T1000 (cell line): ENCODE measurements around the gene CXCL3.

ENCODE experiments used
- DNase-seq: peaks from one replicate; lab custom pipeline; 2025; ENCODE audit warnings: mixed read lengths; lab: John Stamatoyannopoulos, UW

CXCL3 gene

DNA sequence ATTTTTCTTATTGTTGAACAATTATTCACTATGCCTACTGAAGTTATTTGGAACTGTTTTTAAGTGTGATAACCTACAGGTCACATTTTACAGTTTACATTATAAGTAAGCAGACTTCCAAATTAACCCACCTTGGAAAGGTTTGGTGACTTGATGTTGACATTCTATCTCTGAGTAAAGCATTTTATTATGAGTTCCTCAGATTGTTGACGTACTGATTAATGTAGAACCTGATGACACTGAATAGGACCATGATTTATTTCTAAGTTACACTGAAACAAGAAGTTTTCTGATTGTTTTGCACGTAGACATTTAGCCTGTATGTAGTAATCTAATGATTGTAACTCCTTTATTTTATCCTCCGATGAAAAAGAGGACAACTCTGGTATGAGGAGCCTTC is 17.0 kb upstream of the CXCL3 start:
- no peak for DNase-seq

DNA sequence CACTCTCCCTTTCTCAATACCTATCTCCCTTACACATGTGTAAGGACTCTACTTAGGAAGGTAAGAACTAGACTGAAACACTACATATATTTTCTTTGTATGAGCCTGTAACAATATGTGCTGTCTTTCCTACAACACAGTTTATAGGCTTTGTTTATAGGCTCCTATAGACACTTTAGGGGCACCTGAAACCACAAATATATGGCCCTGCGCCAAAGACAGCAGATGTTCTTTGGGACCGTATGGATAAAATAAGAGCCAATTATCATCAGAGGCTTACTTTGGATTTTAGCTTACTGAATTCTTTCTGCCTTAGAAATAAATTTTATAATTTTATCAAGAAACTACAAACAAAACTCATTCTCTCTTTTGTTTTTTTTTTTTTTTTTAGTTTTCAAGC is 16.6 kb upstream of the CXCL3 start:
- DNase-seq = no peak

DNA sequence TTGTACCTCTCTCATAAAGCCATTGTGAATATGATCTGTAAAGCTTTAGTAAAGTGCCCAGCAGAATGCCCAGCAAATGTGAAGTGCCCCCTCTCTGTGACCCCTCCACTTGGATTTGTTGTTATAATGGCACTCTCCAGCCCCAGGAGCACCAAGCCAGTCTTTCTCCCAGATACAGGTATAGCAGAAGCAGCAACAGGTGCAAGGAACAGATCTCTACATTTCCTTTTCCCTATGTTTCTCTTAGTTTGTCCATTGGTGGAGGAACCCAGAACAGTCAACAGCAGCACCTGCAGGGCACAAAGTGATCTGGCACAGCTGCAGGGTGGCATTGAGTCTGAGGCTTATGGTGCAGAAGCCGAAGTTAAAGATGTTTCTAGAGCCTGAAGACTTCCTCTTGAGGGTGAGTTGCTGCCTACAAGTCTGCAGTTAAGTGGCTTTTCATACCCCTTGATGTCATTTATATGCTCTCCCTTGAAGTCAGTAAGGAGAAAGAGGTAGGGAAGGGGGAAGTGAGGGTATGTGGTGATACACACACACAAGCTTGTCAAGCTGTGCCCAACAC is 16.1 kb upstream of the CXCL3 start:
- no peak for DNase-seq

DNA sequence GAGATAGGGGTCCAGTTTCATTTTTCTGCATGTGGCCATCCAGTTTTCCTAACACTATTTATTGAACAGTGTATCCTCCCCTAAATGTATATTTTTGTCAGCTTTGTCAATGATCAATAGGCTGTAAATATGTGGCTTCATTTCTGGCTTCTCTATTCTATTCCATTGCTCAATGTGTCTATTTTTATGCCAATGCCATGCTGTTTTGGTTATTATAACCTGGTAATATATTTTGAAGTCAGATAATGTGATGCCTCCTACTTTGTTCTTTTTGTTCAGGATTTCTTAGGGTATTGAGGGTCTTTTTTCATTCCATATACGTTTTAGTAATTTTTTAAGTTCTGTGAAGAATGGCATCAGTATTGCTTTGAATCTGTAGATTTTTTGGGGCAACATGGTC is 8.7 kb upstream of the CXCL3 start:
- no peak for DNase-seq

DNA sequence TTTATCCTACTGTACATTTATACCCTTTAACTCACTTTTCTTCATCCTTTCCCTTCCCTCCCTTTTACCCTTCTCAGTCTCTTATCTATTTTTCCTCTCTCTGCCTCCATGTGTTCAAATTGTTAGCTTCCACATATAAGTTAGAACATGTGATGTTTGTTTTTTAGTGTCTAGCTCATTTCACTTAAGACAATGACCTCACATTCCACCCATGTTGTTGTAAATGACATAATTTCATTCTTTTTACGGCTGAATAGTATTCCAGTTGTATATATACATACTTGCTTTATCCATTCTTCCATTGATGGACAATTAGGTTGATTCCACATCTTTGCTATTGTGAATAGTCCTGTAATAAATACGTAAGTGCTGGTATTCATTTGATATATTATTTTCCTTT is 7.3 kb upstream of the CXCL3 start:
- no peak for DNase-seq

DNA sequence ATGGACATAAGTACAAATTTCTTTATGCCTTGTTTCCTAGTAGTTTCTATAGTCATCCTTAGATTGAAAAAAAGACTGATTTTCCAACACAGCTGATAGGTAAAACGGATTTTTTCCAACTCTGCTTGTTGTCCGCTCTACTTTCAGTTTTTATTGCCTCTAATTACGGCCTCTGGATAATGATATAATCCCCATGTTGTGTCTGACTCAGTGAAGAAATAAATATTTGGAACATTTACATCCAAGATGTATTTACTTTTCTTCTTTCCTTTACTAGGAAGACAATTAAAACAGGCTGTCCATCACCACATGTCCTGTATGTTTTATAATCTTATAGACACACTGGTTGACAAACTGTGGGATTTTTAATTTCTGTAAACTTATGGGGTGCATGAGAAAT is 6.8 kb upstream of the CXCL3 start:
- no peak for DNase-seq

DNA sequence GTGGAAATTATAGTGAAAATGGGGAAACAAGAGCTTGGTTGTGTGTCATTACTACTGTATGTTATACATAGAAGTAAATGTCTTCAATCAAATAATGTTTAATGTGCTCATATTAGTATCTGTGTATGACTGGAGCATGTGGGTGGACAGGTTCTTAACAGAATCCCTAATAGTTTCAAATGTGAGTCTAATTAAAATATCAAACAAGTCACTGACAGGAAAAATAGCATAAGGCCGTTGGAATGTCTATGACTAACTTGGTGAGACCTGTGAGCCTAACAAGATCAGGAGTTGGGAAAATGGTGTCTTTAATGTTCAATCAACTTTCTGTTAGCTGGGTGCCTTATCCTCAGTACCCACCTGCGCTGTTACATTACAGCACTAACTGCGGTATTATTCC is 6.2 kb upstream of the CXCL3 start:
- DNase-seq = no peak

DNA sequence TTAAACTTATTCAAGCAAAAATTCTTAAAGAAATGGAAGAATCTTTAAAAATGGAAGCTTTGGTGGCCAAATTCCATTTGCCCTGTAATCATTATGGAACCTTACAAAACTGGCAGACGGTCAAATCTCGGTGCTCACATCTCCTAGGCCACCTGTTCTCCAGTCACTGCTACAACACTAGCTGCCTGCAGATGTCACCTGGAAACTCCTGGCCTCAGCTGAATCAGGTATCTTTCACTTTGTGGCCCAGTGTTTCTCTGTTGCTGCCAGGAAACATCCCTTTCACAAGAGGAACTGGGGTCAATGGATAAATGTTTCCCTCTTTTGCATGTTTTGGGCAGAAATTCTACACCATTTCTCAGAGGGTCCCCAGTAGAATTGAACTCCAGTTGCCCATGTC is 4.2 kb upstream of the CXCL3 start:
- DNase-seq = no peak

DNA sequence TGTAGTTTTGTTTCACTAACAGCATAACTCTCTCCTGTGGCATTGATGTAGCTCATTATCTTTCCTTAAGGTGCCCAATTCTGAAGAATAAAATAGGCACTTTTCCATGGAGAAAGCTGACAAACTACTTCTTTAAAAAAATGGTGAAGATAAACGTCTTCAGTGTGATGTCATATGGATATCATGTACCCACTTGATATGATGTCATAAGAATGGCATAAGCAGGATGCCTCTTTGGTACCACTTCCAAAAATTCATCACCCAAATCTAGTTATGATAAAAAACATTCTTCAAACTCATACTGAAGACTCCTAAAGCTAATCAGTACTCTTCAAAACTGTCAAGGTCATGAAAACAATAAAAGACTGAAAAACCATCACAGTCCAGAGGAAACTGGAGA is 2.9 kb upstream of the CXCL3 start:
- no peak for DNase-seq

DNA sequence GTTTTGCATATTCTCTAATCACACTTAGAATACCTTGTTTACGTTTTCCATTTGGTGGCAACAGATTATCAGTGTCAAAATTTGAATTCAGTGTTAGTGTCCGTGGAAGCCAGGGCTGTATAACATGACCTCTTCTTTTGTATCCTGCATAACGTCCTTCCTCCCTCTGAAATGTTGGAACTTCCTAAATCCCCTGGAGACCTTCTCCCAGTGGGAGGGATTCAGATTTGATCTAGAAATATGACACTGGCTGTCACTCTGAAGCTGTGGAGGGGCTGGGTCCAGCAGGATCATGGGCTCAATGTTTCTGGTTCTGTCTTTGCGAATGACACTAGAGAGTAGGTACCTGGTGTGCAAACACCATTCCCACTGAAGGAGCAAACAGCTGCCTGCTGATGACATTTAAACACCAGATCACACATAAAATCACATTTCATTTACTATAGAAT is 850 bp upstream of the CXCL3 start:
- DNase-seq = no peak

DNA sequence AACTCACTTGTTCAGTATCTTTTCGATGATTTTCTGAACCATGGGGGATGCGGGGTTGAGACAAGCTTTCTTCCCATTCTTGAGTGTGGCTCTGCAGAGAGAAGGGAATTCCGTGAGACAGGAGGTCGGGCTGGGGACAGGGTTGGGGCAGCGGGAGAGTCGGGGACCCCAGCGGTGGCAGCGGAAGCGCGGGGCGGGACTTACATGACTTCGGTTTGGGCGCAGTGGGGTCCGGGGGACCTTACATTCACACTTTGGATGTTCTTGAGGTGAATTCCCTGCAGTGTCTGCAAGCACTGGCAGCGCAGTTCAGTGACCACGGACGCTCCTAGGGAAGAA is 434 bp downstream of the CXCL3 start:
- no peak for DNase-seq

DNA sequence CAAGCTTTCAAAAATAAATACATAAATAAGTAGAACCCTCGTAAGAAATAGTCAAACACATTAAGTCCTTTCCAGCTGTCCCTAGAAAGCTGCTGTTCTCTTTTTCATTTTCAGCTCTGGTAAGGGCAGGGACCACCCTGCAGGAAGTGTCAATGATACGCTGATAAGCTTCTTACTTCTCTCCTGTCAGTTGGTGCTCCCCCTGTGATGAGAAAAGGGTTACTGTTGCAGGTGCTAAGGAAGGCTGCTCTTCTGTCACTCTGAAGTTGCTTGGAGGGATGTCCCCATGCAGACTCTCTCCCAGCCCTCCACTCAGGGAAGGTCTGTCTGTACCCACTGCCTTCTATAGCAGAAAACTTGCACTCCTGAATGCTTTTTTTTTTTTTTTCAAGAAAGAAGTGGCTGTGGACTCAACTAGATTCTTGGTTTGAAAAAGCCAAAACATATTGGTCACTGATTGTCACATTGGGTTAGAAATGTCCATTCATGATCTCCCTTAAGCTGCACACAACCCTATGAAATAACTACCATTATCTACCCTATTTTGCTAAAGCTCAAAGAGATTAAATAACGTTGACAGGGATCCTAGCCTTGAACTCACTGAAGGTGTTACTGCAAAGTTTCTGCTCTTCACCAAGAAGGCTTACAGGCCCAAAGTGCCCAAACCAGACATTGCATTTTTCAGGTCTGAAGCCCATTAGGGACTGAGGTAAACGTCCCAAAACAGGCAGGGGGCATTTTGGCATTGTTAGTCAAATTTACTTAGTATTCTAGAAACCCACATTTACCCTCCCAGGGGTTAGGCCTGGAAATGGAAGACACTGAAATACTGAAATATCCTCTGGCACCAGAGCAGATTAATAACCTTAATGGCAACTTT is 1.2 kb downstream of the CXCL3 start:
- no peak for DNase-seq

DNA sequence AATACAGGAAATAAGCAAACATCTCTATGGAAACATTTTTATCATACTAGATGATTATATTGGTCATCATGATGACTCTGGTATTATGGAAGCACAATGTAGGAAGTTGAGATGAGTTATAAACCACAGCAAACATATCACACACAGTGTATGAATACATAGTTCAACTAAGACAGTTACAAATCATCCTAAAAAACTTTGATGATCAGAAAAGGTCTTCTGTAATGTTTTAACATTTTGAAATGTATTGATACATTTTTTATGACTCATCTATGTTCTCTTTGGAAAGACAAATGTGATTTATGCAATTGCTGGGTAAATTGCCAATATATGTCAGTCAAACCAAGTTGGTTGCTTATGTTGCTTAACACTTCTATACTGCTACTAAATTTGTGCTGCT is 4.8 kb downstream of the CXCL3 start:
- no peak for DNase-seq

DNA sequence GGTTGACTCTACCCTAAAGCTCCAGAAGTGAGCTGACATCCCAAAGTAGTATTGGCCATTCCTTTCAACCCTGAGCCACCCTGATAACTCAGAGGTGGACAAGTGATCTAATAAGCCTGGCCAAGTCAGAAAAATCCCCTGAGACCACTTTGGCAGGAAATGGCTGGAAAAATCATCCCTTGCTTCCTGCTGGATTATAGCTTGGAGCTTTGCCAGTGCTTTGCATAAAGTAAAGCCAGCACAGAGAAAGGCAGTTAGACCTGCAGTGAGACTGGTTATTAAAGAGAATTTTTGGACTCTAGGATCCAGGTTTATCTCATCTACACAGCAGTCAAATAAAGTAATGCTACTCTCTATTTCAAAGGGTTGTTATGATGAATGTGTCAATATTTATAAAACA is 6.4 kb downstream of the CXCL3 start:
- no peak for DNase-seq

DNA sequence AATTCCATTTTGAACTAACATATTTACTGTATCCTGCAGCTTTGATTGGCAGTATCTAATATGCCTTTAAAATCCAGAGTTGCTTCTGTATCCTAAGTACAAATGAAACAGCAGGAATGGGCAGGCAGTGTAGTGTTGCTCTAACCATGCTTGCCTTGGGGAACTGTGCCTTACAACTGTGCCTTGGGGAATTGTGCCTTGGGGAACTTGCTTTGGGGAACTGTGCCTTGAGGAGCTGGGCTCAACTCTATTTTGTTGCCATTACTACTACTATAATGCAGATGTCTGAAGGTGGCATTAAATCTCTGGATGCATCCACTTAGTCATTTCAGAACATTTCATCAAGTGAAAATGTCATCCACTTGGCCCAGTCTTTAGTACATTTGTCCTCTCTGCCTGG is 6.9 kb downstream of the CXCL3 start:
- DNase-seq = no peak

DNA sequence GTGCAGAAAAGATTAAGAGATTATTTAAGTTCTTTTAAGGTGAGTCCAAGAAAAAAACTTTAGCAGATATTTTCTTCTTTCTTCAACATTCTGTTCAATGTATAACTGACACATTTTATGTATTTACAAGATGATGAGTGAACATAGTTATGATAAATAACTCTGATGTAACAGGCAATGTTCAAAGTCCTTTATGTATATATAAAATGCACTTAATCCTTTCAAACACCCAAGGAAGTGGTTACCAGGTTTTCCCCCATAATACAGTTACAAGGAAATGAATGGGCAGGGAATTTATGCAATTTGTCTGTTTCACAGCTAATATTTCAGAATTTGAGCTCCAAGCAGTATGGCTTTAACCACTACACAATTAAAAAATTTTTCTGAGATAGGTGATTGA is 8.2 kb downstream of the CXCL3 start:
- DNase-seq = no peak

DNA sequence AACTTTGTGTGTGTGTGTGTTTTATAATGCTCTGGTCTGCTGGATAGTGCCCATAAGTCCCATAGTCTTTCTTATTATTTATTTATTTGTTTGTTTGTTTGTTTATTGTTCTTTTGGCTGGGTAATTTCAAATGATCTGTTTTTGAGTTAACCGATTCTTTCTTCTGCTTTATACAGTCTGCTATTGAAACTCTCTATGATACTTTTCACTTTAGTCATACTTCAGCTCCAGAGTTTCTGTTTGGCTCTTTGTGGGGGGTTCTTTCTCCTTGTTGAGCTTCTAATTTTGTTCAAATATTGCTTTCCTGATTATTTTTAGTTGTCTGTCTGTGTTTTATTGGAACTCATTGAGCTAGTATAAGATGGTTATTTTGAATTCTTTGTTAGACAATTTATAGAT is 10.0 kb downstream of the CXCL3 start:
- no peak for DNase-seq

DNA sequence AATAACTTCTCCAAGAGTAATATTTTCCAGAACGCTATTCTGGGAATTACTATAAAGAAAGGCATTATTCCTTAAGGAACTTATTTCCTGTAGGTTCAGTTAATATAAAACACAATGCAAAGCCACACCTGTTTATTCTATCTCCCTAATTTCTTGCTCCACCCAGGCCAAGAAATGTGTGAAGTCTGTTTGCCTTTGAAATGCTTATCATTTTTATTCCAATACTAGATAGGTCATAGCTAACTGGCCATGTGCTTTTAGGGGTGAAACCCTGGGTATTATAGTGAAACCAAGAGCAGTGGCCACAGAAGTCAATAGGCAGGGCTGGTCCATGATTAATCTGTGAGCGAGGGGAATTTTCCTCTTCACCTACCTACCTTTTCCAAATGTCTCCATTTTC is 14.8 kb downstream of the CXCL3 start:
- no peak for DNase-seq

DNA sequence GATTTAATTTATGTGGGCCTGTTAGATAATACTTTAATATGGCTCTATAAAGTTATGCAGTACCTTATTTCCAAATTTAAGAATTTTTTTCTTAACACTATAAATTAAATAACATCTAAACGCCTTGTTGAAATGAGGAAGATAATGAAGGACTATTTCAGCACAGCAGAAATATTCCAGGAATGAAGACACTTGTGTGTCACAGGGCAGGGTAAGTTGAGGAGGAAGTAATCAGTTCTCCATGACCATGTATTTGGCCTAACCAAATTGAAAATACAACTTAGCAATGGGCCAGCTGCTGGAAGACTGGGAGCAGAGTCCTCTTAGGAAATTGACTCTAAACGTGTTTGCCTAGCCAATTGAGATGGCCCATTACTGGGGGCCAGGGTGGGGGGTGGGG is 16.9 kb downstream of the CXCL3 start:
- no peak for DNase-seq

DNA sequence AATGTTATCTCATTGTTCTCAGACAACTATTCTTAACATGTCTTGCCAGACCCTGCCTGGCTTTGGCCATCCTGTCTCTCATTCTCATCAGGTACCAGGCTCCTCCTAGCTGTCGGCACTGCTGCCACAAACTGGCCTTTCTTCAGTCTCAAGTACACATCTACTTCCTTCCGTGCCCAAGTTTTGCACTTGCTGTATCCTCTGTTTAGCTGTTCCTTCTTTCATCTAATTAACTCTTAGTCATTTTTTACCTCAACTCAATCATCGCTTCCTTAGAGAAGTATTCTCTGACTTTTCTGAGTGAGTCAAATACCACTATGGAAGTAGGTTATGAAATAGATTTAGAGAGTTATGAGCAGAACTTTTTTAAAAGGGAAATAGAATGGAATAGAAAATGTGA is 19.7 kb downstream of the CXCL3 start:
- no peak for DNase-seq

DNA sequence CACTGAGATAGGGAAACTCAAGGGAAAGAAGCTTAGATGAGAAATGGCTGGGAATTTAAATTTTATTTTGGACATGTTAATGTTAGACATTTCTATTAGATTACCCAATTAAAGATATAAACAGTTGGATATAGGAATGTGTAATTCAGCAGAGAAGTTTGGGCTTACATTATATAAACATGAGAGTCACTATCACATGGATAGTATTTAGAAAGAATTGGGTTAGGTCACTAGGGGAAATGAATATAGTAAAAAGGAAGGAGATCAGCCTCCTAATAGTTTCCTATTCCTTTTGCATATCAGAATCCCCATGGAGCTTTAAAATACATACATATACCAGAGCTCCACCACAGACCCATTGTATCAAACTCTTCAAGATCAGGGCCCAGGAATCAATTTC is 20.4 kb downstream of the CXCL3 start:
- DNase-seq = no peak

DNA sequence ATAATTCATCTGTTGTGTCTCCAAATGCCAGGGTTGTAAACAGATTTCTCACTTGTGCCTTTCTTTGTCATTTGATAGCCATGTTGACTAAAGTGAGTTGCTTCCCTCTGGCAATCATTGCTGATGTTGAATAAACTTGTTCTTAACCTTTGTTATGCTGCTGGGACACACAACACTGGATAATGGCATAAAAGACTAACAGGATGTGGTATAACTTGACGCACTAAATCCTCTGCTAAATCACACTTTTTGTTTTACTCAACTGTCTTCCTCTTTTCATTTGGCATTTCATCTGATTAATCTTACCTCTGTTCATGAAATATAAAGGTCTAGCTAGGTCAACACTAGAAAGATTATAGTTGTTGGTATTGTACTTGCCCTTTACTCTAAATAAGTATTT is 22.4 kb downstream of the CXCL3 start:
- DNase-seq = no peak

DNA sequence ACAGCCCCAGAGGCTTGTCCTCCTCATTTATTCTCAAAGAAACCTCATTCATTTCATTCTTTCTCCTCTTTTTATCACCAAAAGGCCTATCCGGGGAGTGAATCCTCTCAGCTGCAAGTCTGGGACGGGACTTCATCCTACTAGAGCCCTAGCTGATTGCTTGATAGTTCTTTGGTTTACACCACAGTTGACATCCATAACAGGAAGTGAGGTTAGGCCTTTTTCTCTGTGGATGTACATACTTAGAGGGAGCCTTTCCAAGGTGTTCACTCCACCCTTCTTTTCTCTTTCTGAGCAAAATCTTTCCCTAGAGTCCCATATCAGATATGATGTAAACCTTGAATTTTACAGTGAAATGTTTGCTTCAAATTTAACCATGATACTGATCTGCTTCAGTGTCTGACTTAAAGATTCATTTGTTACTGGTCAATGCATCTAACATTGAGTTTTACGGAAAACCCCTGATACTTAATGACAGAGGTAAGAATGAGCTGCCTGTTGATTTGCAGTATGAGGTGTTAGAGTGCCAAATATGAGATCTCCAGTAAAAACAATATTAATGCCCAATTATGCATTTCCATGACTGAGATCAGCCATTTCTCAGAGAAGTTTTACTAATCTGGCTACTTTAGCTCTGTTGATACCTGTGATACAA is 23.2 kb downstream of the CXCL3 start:
- no peak for DNase-seq

DNA sequence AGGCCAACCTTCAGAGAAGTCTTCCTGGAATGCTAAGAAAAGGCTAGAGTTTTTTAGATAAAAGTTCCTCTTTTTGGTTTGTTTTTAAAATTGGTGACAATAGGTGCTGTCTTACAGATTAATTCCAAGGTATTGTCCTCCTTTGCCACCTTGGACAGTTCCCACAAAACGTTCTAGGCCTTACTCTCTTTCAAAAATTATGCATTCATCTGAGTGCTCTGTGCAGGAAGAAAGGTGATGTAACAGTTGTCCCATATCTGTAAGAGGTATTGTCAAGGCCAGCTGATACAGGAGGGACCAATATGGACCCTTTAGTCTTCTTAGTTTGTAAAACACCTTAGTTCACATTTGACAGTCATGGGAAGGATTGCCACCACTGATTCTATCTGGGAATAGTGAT is 24.2 kb downstream of the CXCL3 start:
- DNase-seq = no peak
